GM18858 (cell line): ENCODE results near the gene TM4SF1.
"Not testable (repeated sequence)": the region's sequence is repeated elsewhere in the genome, so short reads cannot be mapped to it uniquely, and the experiment has no call there.

Source experiments
- ATAC-seq: cut with Tn5 transposase; IDR thresholded peaks from one replicate; pipeline ENCODE4 v1.9.1; 2021; ENCODE audit not compliant: unreplicated experiment

The TM4SF1 gene

GRCh38 chr3:149343951-149344350, 33.5 kb downstream of the TM4SF1 start:
- ATAC-seq: no peak

- no peak for ATAC-seq
Observed at GRCh38 chr3:149342413-149343380, 34.8 kb downstream of the TM4SF1 start.

DNA sequence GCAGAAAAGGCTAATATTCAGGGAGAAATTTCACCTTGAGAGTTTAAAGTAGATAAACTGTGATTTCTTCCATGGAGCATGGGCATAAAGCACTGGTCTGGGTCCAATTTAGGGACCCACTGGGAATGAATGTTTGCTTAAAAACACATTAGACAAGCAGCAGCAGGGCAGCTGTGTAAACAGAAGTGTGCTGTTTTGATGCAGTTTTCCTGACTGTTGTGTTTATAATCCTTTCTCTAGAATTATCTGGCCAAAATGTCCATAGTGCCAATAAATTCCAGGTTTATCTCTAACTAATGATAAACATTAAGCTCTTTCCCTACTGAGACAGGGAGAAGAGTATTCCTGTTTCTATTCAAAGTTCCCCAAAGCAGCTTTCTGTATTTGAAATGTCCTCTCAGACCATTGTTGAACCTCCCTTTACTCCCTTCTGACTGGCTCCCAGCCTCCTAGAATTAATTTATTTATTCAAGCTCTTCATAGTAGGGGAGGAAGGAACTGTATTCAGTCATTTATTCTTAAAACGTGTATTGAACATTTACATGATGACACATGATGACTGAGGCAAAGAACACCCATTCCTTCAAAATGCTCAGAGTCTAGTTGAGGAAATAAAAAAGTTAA, 37.0 kb downstream of the TM4SF1 start:
- no peak for ATAC-seq

- ATAC-seq: no peak
Observed at GRCh38 chr3:149339931-149340309, 37.5 kb downstream of the TM4SF1 start.

DNA sequence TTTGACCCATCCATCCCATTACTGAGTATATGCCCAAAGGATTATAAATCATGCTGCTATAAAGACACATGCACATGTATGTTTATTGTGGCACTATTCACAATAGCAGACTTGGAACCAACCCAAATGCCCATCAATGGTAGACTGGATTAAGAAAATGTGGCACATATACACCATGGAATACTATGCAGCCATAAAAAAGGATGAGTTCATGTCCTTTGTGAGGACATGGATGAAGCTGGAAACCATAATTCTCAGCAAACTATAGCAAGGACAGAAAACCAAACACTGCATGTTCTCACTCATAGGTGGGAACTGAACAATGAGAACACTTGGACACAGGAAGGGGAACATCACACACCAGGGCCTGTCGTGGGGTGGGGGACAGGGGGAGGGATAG, 40.0 kb downstream of the TM4SF1 start:
- not testable (repeated sequence) for ATAC-seq

DNA sequence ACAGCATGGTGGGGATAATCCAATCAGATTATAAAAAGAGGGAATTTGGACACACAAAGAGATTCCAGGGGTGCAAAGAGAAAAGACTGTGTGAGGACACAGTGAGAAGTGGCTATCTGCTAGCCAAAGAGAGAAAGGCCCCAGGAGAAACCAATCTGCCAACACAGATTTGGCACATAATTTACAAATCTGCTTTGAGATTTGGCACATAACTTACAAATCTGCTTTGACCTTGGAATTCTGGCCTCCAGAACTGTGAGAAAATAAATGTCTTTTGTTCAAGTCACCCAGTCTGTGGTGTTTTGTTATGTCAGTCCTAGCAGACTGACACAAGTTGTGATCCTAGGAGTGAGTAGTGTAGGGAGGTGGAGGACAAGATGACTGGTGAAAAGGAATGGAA, 40.5 kb downstream of the TM4SF1 start:
- ATAC-seq: no peak

DNA sequence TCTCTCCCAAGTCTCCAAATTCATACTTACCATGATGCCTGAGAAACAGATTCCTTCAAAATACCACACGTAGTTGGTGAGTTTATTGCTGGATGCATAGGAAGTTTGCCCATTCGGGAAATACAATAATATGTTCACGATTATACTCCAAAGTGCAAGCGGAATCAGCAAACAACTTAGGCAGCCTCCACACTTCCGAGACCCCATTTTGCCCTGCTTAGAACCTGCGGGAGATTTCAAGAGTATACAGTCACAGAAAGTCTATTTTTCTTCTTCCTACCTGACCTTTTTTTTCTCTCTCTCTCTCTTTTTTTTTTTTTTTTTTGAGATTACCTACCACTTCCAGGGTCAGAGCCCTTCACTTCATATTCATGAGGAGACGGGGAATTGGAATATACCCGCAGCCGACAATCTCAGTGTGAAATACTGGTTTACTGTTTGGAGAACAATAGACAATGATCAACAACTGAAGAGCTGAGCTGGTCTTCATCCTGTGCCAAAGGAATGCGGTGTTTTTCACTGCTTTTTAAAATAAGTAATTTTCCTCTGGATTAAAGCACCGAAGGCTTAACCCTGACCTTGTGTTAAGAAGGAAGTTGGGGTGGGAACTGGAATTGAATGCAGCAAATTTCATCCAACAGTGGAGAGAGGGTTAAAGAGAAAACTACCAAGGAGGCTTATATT, 44.1 kb downstream of the TM4SF1 start, which contains the start of gene TM4SF18:
Gene TM4SF18, minus strand, starts transcription at position 461 of the 684 bp plus-strand sequence. Its CDS starts 254 bp downstream, at position 207.
- ATAC-seq: no peak

- ATAC-seq: no peak
Observed at GRCh38 chr3:149332771-149333170, 44.7 kb downstream of the TM4SF1 start.

- no peak for ATAC-seq
Observed at GRCh38 chr3:149332227-149332765, 45.2 kb downstream of the TM4SF1 start.

DNA sequence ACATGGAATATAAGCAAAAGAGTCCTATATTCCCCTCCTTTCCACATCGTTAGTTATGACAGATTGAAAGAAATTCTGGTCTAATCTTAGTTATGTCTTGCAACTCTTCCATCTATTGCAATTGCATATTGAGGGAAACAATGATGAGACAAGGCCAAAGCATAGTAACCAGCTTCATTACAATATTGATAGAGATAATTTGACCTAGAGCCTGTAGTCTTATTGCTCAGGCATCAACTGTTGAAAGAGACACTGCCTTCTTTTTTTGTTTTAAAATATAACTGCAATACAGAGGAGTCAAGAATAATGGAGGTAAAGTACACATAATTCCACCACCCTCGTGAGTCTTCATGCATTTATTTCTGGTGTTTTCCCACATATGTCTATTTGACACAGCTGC, 46.1 kb downstream of the TM4SF1 start:
- ATAC-seq: no peak

DNA sequence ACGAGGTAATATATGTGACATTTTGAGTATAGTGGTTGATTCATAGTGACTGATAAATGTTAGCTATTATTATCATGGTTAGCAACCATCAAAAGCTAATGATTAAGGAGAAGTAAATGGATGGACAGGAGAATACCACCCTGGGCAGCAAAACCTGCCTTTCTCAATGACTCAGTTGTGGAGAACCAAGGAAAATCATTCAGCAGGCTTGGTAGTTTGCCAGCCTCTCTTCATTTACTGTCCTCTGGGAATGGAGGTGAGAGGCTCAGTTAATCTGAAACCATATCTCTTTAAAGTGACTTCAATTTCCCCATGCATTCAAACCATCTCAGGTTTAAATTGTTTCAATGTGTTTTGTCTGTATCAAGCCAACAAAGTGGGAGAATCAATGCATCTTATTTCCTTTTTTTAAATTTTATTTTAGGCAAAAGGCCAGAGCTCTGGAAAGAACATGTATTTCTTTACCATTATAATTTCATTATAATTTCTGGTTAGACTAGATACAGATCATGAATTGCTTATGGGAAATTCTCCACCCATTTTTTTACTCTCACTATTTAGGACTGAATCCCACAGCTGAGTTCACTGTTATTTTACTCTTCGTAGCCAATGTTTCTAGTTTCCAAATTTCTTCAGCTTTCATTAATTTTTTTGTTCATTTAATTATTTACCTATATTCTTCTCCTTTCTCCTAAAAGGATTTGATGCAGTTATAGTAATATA, 46.7 kb downstream of the TM4SF1 start:
- no peak for ATAC-seq

DNA sequence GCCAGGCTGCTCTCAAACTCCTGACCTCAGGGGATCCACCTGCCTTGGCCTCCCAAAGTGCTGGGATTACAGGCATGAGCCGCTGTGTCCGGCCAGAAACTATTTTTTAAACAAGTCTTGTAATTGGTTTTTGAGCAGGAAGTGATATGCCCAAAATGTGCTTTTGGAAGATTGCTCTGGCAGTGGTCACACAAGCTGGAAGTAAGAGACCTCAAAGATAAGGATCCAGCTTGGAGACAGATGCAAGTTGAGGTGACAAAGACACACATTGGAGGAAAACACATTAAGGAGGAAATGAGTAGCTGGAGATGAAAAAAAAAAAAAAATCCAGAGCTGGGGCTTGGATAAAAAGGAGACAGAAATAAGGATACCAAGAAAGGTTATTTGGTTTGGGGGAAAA, 50.3 kb downstream of the TM4SF1 start:
- ATAC-seq: no peak

- ATAC-seq: no peak
Observed at GRCh38 chr3:149325581-149325980, 51.9 kb downstream of the TM4SF1 start.

GRCh38 chr3:149324332-149324731, 53.1 kb downstream of the TM4SF1 start:
- no peak for ATAC-seq

DNA sequence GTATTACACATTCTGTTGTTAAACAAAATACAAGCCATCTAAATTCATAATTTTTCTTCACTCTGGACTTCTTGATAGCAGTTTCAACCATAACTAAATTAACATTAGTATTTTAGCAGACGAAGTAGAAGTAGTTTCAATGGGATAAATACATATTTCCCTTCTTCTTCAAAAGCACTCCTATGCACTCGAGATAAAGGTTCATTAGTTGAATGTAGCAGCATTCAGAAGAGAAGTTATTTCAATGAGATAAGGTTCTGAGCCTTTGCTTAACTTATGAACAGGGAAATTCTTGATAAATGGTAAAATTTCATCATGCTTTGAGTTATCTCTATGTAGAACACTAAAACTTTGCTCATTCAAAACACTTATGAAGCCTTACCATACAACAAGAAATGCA, 55.8 kb downstream of the TM4SF1 start:
- no peak for ATAC-seq

DNA sequence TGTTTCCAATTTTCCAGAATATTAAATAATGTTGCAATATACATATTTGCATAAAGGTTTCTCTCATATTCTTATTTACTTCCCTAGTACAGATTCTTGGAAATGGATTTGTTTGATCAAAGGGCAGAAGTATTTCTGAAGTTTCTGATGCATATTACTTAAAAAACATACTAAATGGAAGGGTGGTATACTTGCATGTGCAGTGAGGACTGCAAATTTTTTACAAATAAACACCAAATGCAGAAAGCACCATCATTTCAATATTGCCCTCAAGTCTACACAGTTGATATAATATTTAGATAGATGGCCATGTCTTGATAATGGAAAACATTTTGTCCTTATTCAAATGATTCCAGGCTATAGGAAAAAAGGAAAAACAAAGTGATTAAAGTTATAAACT, 56.3 kb downstream of the TM4SF1 start:
- no peak for ATAC-seq

GRCh38 chr3:149319750-149320149, 57.7 kb downstream of the TM4SF1 start:
- ATAC-seq: no peak
